C4-2B (cell line): ENCODE results near the gene SMIM26.

Source experiments
- ZFX ChIP-seq: fragments of 450-650 bp; IDR thresholded peaks from 2 replicates; pipeline ENCODE4 v1.6.1; 2017
- TF ChIP-seq, protein P1 (sequence below): fragments of 450-650 bp; conservative IDR thresholded peaks from 2 replicates; pipeline ENCODE4 v1.5.1; 2017; ENCODE audit warnings: mild to moderate bottlenecking

DNA sequence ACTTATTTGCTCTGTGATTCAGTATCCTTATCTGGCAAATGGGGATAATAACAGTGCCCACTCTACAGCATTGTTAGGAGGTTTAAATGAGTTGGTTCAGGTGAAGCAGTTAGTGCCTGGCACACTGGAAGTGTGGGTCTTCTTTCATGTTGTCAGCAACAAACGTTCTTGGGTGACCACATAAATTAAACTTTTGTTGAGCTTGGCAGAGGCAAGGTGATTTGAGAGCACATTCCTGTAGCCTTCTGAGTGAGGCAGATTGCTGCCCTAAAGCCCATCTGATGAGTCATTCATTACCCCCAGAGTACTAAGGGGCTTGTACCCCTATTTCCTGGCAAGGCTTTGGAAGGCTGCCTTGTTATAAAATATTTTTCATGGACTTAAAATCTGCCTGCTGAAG is 33.7 kb upstream of the SMIM26 start:
- TF ChIP-seq, protein P1, sequence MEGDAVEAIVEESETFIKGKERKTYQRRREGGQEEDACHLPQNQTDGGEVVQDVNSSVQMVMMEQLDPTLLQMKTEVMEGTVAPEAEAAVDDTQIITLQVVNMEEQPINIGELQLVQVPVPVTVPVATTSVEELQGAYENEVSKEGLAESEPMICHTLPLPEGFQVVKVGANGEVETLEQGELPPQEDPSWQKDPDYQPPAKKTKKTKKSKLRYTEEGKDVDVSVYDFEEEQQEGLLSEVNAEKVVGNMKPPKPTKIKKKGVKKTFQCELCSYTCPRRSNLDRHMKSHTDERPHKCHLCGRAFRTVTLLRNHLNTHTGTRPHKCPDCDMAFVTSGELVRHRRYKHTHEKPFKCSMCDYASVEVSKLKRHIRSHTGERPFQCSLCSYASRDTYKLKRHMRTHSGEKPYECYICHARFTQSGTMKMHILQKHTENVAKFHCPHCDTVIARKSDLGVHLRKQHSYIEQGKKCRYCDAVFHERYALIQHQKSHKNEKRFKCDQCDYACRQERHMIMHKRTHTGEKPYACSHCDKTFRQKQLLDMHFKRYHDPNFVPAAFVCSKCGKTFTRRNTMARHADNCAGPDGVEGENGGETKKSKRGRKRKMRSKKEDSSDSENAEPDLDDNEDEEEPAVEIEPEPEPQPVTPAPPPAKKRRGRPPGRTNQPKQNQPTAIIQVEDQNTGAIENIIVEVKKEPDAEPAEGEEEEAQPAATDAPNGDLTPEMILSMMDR: no peak
- TF ChIP-seq ZFX: no peak
